Hepatocyte (in vitro differentiated cells): Measurements from ENCODE around the gene SEMA3A. TPM values are rescaled to one million over a fixed set of nuclear protein-coding genes. Genes with fewer than 3 reads are reported as not detected.

Experiments used
- DNase-seq: peaks from one replicate; pipeline ENCODE4 v3.0.0-alpha.2; 2016; ENCODE audit warnings: low spot score
- H2AFZ ChIP-seq: fragments of 200-600 bp; sonication (generic); 2 replicates; pipeline ENCODE4 v1.6.0; 2016; ENCODE audit warnings: antibody characterized with exemption, mild to moderate bottlenecking
- H3K27ac ChIP-seq: fragments of 200-600 bp; sonication (generic); 2 replicates; pipeline ENCODE4 v1.5.1; 2016; ENCODE audit warnings: mild to moderate bottlenecking
- H3K27me3 ChIP-seq: fragments of 200-600 bp; sonication (generic); 2 replicates; pipeline ENCODE4 v1.6.1; 2016
- H3K36me3 ChIP-seq: fragments of 200-600 bp; sonication (generic); replicated peaks from 2 replicates; pipeline ENCODE4 v1.5.1; 2016; ENCODE audit warnings: low read depth; ENCODE audit not compliant: insufficient read depth
- H3K4me1 ChIP-seq: fragments of 200-600 bp; sonication (generic); 2 replicates; pipeline ENCODE4 v1.5.1; 2016; ENCODE audit warnings: mild to moderate bottlenecking, moderate library complexity; ENCODE audit not compliant: insufficient read depth
- H3K4me2 ChIP-seq: fragments of 200-600 bp; sonication (generic); 2 replicates; pipeline ENCODE4 v1.6.0; 2016
- H3K4me3 ChIP-seq: fragments of 200-600 bp; sonication (generic); 2 replicates; pipeline ENCODE4 v1.5.1; 2016; ENCODE audit warnings: mild to moderate bottlenecking
- H3K79me2 ChIP-seq: fragments of 200-600 bp; sonication (generic); 2 replicates; pipeline ENCODE4 v1.6.0; 2017; ENCODE audit warnings: mild to moderate bottlenecking
- H3K9me2 ChIP-seq: fragments of 200-600 bp; sonication (generic); replicated peaks from 2 replicates; pipeline ENCODE4 v1.6.0; 2017; ENCODE audit warnings: mild to moderate bottlenecking; ENCODE audit not compliant: insufficient read depth
- H3K9me3 ChIP-seq: fragments of 200-600 bp; sonication (generic); 2 replicates; pipeline ENCODE4 v1.5.1; 2016; ENCODE audit warnings: low read depth, mild to moderate bottlenecking
- H4K20me1 ChIP-seq: fragments of 200-600 bp; sonication (generic); 2 replicates; pipeline ENCODE4 v1.6.0; 2016; ENCODE audit warnings: mild to moderate bottlenecking; ENCODE audit not compliant: insufficient read depth, poor library complexity, severe bottlenecking
- EZH2 ChIP-seq: fragments of 200-600 bp; sonication (generic); IDR thresholded peaks from 2 replicates; pipeline ENCODE4 v1.6.1; 2016; ENCODE audit warnings: antibody characterized with exemption, mild to moderate bottlenecking, borderline replicate concordance
- EZH2phosphoT487 ChIP-seq: fragments of 200-600 bp; sonication (generic); IDR thresholded peaks from one replicate; pipeline ENCODE4 v1.6.1; 2018; ENCODE audit warnings: antibody characterized with exemption, mild to moderate bottlenecking, low read depth, moderate library complexity; ENCODE audit not compliant: unreplicated experiment, severe bottlenecking
- WGBS: methylation state at CpG from one replicate; pipeline ENCODE4 v1.1.6; 2016; ENCODE audit warnings: low lambda C conversion rate; ENCODE audit errors: missing lambda C conversion rate; 5-methylcytosine and 5-hydroxymethylcytosine counted together
- polyA plus RNA-seq: library from polyadenylated mRNA; unstranded; fragments of >200 nt; fragmentation: Nextera tagmentation; extraction: Ambion mirVana; gene quantifications from 2 replicates; pipeline ENCODE4 v1.2.1, GENCODE V29; 2016
- total RNA-seq: library from RNA; depleted of rRNA; stranded (reverse); fragments of >200 nt; gene quantifications from 2 replicates; pipeline ENCODE4 v1.2.3, GENCODE V29; 2014
- TF ChIP-seq, protein P1 (sequence below): fragments of 200-600 bp; sonication (generic); IDR thresholded peaks from 2 replicates; pipeline ENCODE4 v1.5.1; 2016; ENCODE audit warnings: antibody characterized with exemption, mild to moderate bottlenecking; ENCODE audit not compliant: poor library complexity

Gene SEMA3A
- total and polyA plus RNA-seq, 2 experiments from 2014 or later, result 19.3 to 64.6 TPM

DNA sequence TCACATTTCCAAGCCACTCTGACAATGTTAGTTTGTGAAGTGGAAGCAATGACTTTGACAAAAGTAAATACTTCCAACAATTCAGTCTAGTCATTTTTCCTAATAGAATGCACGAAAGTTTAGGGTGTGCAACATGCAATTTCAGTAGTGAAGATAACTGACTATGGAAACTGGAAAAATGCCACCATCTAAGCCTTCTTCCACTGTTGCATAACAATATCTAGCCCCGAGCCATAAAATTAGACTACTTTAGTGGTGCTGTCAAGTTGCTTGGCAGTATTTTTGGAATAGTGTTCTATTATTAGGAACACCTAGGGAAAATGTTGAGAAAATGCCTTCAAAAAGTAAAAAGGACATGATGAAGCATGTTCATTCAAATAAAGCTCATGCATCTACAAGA is 17.9 kb downstream of the SEMA3A start:
- DNase-seq, result no peak
- Histone ChIP-seq H2AFZ (no peak overlapping the region), H3K4me2 (no peak overlapping the region), H3K9me3 (no peaks in the 10 kb centered on the region), H3K4me1 (peaks cover 7% of the 10 kb centered on the region), H3K27ac (peak overlapping the region; percentile 1), H3K79me2 (peaks cover 49% of the 10 kb centered on the region), H3K4me3 (no peak overlapping the region), H3K27me3 (no peaks in the 10 kb centered on the region), H4K20me1 (no peaks in the 10 kb centered on the region), H3K9me2 (no peaks in the 10 kb centered on the region), H3K36me3 (no peaks in the 10 kb centered on the region)
- 71% methylated on average over 2 of the region's 2 CpGs for WGBS
- no peak for TF ChIP-seq EZH2phosphoT487
- TF ChIP-seq, protein P1, sequence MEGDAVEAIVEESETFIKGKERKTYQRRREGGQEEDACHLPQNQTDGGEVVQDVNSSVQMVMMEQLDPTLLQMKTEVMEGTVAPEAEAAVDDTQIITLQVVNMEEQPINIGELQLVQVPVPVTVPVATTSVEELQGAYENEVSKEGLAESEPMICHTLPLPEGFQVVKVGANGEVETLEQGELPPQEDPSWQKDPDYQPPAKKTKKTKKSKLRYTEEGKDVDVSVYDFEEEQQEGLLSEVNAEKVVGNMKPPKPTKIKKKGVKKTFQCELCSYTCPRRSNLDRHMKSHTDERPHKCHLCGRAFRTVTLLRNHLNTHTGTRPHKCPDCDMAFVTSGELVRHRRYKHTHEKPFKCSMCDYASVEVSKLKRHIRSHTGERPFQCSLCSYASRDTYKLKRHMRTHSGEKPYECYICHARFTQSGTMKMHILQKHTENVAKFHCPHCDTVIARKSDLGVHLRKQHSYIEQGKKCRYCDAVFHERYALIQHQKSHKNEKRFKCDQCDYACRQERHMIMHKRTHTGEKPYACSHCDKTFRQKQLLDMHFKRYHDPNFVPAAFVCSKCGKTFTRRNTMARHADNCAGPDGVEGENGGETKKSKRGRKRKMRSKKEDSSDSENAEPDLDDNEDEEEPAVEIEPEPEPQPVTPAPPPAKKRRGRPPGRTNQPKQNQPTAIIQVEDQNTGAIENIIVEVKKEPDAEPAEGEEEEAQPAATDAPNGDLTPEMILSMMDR, result no peak
- no peak for TF ChIP-seq EZH2

DNA sequence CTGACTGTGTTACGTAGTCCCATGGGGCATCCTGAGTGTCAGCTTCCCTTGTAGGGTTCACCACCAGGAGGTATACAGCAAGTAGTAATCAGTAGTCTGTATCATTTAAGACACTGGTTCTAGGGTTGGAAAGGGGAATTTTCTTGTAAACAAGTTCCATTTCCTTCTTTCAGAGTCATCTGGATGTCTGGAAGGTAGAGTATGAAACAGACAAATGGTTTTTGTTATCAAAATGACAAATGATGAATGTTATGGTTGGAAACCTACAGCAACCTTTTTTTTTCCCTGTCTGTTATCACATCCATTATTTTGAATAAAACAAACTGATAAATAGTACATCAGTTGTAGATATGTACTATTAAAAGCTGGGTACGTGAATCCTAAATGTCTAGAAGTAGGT is 19.1 kb downstream of the SEMA3A start:
- Histone ChIP-seq H3K4me3 (no peak overlapping the region), H3K9me2 (no peaks in the 10 kb centered on the region), H3K9me3 (no peaks in the 10 kb centered on the region), H2AFZ (no peak overlapping the region), H3K27me3 (no peaks in the 10 kb centered on the region), H3K36me3 (no peaks in the 10 kb centered on the region), H3K4me2 (no peak overlapping the region), H3K4me1 (peaks cover 7% of the 10 kb centered on the region), H3K27ac (no peak overlapping the region), H4K20me1 (no peaks in the 10 kb centered on the region), H3K79me2 (peaks cover 39% of the 10 kb centered on the region)
- TF ChIP-seq EZH2, result no peak
- 86% methylated on average over 2 of the region's 2 CpGs for WGBS
- DNase-seq, result no peak

DNA sequence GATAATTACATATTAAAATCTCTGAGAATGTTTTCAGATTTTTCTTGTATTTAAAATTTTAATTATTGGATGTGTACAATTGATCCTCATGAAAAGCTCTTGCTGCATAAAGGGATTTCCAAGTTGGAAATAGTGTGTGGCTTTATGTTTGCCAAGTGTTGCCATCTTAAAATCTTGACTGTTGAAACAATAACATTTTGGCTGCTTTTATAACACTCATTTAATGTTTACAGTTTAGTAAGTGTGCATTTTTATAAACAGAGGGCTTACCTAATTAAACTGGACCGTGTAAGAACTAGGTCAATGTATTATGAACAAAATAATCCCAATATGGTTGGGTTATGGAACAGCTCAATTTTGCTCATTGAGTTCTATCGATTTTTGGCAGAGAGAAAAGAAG is 23.9 kb downstream of the SEMA3A start:
- Histone ChIP-seq H4K20me1 (no peaks in the 10 kb centered on the region), H3K79me2 (peaks cover 36% of the 10 kb centered on the region), H3K4me3 (no peak overlapping the region), H3K36me3 (no peaks in the 10 kb centered on the region), H2AFZ (no peak overlapping the region), H3K27me3 (no peaks in the 10 kb centered on the region), H3K4me1 (no peaks in the 10 kb centered on the region), H3K4me2 (no peak overlapping the region), H3K9me2 (no peaks in the 10 kb centered on the region), H3K27ac (no peak overlapping the region), H3K9me3 (no peaks in the 10 kb centered on the region)
- TF ChIP-seq, protein P1, result no peak
- TF ChIP-seq EZH2phosphoT487 (no peak), EZH2 (no peak)
- no peak for DNase-seq
- 83% methylated on average over 2 of the region's 2 CpGs for WGBS

DNA sequence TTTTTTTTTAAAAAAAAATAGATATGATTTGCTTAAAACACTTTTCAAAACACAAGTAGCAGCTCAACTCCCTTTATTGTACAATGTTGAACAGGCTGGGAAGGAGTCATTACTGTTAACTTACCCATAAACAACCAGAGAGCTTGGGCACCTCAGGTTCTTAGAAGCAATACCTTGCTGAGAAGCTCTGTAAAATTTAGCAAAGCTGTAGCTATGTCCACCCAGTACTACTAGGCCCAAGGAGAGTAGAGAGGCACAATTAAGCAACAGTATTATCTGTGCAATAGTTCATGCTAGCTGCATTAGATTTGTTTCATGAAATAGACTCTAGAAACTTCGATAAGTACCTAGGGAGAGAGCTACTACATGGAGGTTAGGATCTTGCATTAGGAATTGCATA is 32.0 kb downstream of the SEMA3A start:
- Histone ChIP-seq H3K27ac (no peak overlapping the region), H3K4me3 (no peak overlapping the region), H3K9me3 (no peaks in the 10 kb centered on the region), H3K4me2 (no peak overlapping the region), H2AFZ (no peak overlapping the region), H3K27me3 (no peaks in the 10 kb centered on the region), H4K20me1 (no peaks in the 10 kb centered on the region), H3K4me1 (peaks cover under 1% of the 10 kb centered on the region), H3K79me2 (peaks cover 41% of the 10 kb centered on the region), H3K9me2 (no peaks in the 10 kb centered on the region), H3K36me3 (no peaks in the 10 kb centered on the region)
- WGBS, result 80% methylated on average over 1 of the region's 1 CpG
- no peak for DNase-seq
- TF ChIP-seq EZH2phosphoT487, result no peak
- TF ChIP-seq EZH2, result no peak
- TF ChIP-seq, protein P1, result no peak
